ENCODE results near the gene CCDC57. TPM values are rescaled to one million over a fixed set of nuclear protein-coding genes. Genes with fewer than 3 reads are reported as not detected.
"Not testable (repeated sequence)": the region's sequence is repeated elsewhere in the genome, so short reads cannot be mapped to it uniquely, and the experiment has no call there.

CCDC57 gene
- polyA plus RNA-seq, 3 donors, result 17.1 to 43.8 (median 20.1) TPM

DNA sequence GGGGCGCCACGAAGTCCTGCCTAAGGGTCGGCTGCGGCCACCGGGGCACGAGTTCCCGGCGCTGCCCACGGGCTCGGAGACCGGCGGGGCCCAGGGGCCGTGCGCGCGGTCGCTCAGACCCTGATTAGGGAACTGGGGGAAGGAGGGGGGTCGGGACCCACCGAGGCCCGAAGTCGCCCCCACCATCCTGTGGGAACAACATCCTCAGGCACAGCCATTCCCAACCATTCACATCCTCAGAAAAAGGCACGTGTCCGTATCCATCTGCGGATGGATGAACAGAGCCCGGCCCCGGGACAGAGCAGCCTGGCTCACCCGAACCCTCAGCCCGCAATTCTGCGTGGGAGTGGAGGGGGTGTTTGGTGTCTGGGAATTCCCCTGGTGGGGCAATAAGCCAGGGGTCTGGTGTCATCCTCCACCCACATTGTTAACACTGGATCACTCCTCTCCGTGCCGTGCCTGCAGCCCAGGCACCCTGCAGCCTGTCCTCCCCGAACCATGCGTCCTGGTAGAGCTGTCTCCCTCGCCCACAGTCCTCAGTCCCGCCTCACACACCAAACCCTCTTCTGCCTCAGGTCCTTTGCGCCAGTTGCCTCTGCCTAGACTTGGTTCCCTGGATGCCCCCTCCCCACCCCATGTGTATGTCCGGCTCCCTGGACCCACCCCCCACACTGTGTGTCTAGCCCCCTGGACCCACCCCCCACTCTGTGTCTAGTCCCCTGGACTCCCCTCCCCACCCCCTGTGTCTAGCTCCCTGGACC is 789 bp upstream of the CCDC57 start:
- Histone ChIP-seq H2AFZ (ENCODE audit: insufficient read depth, low read depth, low read length, poor library complexity, severe bottlenecking) (peak overlapping the region; percentile 82), H3K36me3 (replicated peaks in 1 of 2; ENCODE audit: control insufficient read depth in 1 of 2, insufficient read depth in 2 of 2, low read length in 2 of 2) (no peaks in the 10 kb centered on the region), H3K4me2 (replicated peaks; ENCODE audit: extremely low read depth, low read length, poor library complexity, severe bottlenecking) (peak overlapping the region; percentile 92), H3K27me3 (ENCODE audit: control insufficient read depth in 2 of 2, insufficient read depth in 2 of 2, low read length in 2 of 2) (no peaks in the 10 kb centered on the region), H3K9ac (ENCODE audit: insufficient read depth, low read length, poor library complexity, severe bottlenecking) (peak overlapping the region; percentile 91), H3K27ac (ENCODE audit: low read depth in 1 of 2, low read length in 2 of 2) (peak overlapping the region in 1 of 2 donors; percentile 79), H3K4me3 (replicated peaks in 1 of 3; ENCODE audit: low read depth in 2 of 3, low read length in 3 of 3) (peak overlapping the region; percentile 36 to 82 (median 65)), H3K79me2 (ENCODE audit: insufficient read depth, low read length) (peaks cover 14% of the 10 kb centered on the region), H4K20me1 (ENCODE audit: insufficient read depth, low read length) (no peaks in the 10 kb centered on the region), H3K4me1 (ENCODE audit: control insufficient read depth in 1 of 2, insufficient read depth in 2 of 2, low read length in 2 of 2) (peaks cover 60 to 68% of the 10 kb centered on the region in 2 donors), H3K9me3 (replicated peaks in 1 of 2; ENCODE audit: control insufficient read depth in 1 of 2, insufficient read depth in 1 of 2, low read length in 2 of 2) (no peaks in the 10 kb centered on the region)
- Mint-ChIP-seq H3K36me3 (peaks cover 0 to under 1% of the 10 kb centered on the region in 2 donors), H3K27ac (peak overlapping the region in 6 of 7 donors; percentile 75 to 90 (median 83)), H3K27me3 (ENCODE audit: low read depth in 3 of 3) (peaks cover 0 to 1% (median 0%) of the 10 kb centered on the region in 3 donors), H3K4me3 (peak overlapping the region; percentile 61 to 76), H3K4me1 (peaks cover 50% of the 10 kb centered on the region), H3K9me3 (peaks cover 0 to 2% (median 0%) of the 10 kb centered on the region in 7 donors)
- TF ChIP-seq, protein P1, sequence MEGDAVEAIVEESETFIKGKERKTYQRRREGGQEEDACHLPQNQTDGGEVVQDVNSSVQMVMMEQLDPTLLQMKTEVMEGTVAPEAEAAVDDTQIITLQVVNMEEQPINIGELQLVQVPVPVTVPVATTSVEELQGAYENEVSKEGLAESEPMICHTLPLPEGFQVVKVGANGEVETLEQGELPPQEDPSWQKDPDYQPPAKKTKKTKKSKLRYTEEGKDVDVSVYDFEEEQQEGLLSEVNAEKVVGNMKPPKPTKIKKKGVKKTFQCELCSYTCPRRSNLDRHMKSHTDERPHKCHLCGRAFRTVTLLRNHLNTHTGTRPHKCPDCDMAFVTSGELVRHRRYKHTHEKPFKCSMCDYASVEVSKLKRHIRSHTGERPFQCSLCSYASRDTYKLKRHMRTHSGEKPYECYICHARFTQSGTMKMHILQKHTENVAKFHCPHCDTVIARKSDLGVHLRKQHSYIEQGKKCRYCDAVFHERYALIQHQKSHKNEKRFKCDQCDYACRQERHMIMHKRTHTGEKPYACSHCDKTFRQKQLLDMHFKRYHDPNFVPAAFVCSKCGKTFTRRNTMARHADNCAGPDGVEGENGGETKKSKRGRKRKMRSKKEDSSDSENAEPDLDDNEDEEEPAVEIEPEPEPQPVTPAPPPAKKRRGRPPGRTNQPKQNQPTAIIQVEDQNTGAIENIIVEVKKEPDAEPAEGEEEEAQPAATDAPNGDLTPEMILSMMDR (IDR thresholded peaks at IDR 0.05), result no peak
- peak; percentile 64 to 81 (median 65) for DNase-seq
- 38% methylated on average over 11 of the region's 37 CpGs for WGBS (ENCODE audit: insufficient coverage)
- intact Hi-C loops (cut with micrococcal nuclease), result no loop called here

DNA sequence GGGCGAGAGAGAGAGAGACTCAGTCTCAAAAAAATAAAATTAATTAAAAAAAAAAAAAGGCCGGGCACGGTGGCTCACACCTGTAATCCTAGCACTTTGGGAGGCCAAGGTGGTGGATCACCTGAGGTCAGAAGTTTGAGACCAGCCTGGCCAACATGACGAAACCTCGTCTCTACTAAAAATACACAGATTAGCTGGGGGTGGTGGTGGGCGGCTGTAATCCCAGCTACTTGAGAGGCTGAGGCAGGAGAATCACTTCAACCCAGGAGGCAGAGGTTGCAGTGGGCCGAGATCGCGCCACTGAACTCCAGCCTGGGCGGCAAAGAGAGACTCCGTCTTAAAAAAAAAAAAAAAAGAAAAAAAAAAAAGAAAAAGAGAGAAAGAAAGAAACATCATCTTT is 2.0 kb downstream of the CCDC57 start:
- intact Hi-C loops (cut with micrococcal nuclease), result not testable (repeated sequence)
- no CpG with 5 or more reads among the region's 11 CpGs for WGBS (ENCODE audit: insufficient coverage)

More for the DNA sequence above, 2.0 kb downstream of the CCDC57 start:
- not testable (repeated sequence) for H3K9me3 ChIP-seq (replicated peaks in 1 of 2; ENCODE audit: control insufficient read depth in 1 of 2, insufficient read depth in 1 of 2, low read length in 2 of 2); H3K27me3 Mint-ChIP-seq (ENCODE audit: low read depth in 3 of 3); H3K79me2 ChIP-seq (ENCODE audit: insufficient read depth, low read length); H3K27me3 ChIP-seq (ENCODE audit: control insufficient read depth in 2 of 2, insufficient read depth in 2 of 2, low read length in 2 of 2); H3K36me3 Mint-ChIP-seq; H3K36me3 ChIP-seq (replicated peaks in 1 of 2; ENCODE audit: control insufficient read depth in 1 of 2, insufficient read depth in 2 of 2, low read length in 2 of 2); H3K4me3 ChIP-seq (replicated peaks in 1 of 3; ENCODE audit: low read depth in 2 of 3, low read length in 3 of 3); H3K9ac ChIP-seq (ENCODE audit: insufficient read depth, low read length, poor library complexity, severe bottlenecking); DNase-seq; H2AFZ ChIP-seq (ENCODE audit: insufficient read depth, low read depth, low read length, poor library complexity, severe bottlenecking); H3K27ac Mint-ChIP-seq; H3K27ac ChIP-seq (ENCODE audit: low read depth in 1 of 2, low read length in 2 of 2); H3K9me3 Mint-ChIP-seq; H3K4me3 Mint-ChIP-seq; H4K20me1 ChIP-seq (ENCODE audit: insufficient read depth, low read length); H3K4me2 ChIP-seq (replicated peaks; ENCODE audit: extremely low read depth, low read length, poor library complexity, severe bottlenecking)
- H3K4me1 Mint-ChIP-seq, result peaks cover 40% of the 10 kb centered on the region
- peaks cover 44 to 53% of the 10 kb centered on the region in 2 donors for H3K4me1 ChIP-seq (ENCODE audit: control insufficient read depth in 1 of 2, insufficient read depth in 2 of 2, low read length in 2 of 2)

Data from CD14-positive monocyte (primary cell).